Activated naive CD8-positive, alpha-beta T cell treated with anti-CD3 and anti-CD28 coated beads for 36 hours (primary cell): ENCODE results near the gene SH3PXD2B. TPM values are rescaled to one million over a fixed set of nuclear protein-coding genes. Genes with fewer than 3 reads are reported as not detected.
A peak's percentile ranks its signal among the peaks of the same experiment; 100 is the strongest.

Source experiments
- DNase-seq: peaks from one replicate; pipeline ENCODE4 v3.0.0; 2021
- H3K27ac Mint-ChIP-seq: one replicate; pipeline ENCODE4 v1.8.0; 2022; ENCODE audit warnings: mild to moderate bottlenecking, moderate library complexity, mixed read lengths
- H3K27me3 Mint-ChIP-seq: one replicate; pipeline ENCODE4 v1.8.0; 2022; ENCODE audit warnings: mild to moderate bottlenecking, mixed read lengths
- H3K36me3 Mint-ChIP-seq: one replicate; pipeline ENCODE4 v1.8.0; 2021; ENCODE audit warnings: mild to moderate bottlenecking, mixed read lengths
- H3K4me1 Mint-ChIP-seq: one replicate; pipeline ENCODE4 v1.8.0; 2021; ENCODE audit warnings: mixed read lengths
- H3K4me3 Mint-ChIP-seq: one replicate; pipeline ENCODE4 v1.8.0; 2022; ENCODE audit warnings: mild to moderate bottlenecking, moderate library complexity, mixed read lengths
- H3K9me3 Mint-ChIP-seq: one replicate; pipeline ENCODE4 v1.8.0; 2022; ENCODE audit warnings: mixed read lengths
- total RNA-seq, 2 experiments: library from RNA; stranded (reverse); gene quantifications; one replicate each; pipeline ENCODE4 v1.2.3, GENCODE V29; 2021

The SH3PXD2B gene
- total RNA-seq, 2 experiments from 2014 or later: 0.80 to 0.84 TPM

DNA sequence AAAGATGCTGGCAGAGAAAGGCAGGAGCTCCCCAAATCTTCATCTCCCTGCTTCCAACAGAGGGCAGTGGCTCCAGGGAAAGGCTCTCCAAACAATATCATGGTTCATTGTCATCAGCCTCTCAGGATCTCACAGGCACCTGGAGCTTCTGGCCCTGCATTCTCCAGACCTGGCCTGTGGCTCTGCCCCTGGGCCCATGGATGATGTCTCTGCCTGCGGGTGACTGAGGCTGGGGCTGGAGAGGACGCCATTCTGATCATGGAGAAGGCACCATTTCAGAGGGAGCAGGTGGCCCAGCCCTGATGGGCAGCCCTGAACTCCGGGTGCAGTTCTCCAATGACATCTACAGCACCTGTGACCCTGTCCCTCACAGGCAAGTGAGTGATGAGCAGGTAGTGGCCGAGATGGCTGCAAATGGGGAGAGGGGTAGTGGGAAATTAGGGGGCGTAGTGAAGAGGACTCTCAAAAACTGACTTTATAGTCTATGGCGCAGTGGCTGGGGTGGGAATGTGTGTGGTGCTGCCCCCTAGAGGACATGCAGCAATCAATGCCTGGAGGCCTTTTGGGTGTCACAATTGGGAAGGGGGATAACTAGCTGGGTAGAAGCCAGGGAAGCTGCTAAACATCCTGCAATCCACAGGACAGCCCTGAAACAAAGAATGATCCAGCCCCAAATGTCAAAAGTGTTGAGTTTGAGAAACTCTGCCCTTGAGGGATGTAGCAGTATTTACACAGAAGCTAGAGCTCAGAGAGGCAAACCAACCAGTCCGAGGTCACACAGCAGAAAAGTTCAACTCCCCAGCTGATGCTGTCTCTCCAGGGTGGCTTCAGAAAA, 3.2 kb downstream of the SH3PXD2B start:
- Mint-ChIP-seq H3K4me3 (no peak overlapping the region), H3K27ac (no peak overlapping the region), H3K36me3 (no peaks in the 10 kb centered on the region), H3K9me3 (no peaks in the 10 kb centered on the region), H3K27me3 (peaks cover 38% of the 10 kb centered on the region), H3K4me1 (peaks cover 4% of the 10 kb centered on the region)
- DNase-seq: peak; percentile 43

DNA sequence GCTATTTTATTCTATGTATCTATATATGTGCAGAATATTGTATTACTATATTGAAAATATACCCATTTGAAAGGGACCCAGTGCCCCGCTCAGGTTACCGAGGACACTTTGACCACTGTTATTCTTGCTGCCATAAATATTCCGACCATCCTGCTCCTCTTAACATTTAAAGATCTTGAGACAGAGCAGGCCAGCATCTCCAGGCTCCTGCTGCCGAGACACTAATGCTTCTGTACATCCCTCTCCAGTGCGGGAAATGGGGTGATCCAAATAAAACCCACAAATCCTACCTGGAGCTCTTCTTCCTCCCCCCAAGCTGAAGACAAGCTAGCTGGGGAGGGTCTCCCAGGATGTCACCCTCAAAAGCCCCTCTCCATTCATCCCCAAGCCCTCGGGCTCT, 3.9 kb downstream of the SH3PXD2B start:
- H3K4me1 Mint-ChIP-seq: peaks cover 4% of the 10 kb centered on the region
- H3K4me3 Mint-ChIP-seq: no peak overlapping the region
- no peak overlapping the region for H3K27ac Mint-ChIP-seq
- no peak for DNase-seq
- H3K27me3 Mint-ChIP-seq: peaks cover 38% of the 10 kb centered on the region
- no peaks in the 10 kb centered on the region for H3K36me3 Mint-ChIP-seq
- no peaks in the 10 kb centered on the region for H3K9me3 Mint-ChIP-seq

DNA sequence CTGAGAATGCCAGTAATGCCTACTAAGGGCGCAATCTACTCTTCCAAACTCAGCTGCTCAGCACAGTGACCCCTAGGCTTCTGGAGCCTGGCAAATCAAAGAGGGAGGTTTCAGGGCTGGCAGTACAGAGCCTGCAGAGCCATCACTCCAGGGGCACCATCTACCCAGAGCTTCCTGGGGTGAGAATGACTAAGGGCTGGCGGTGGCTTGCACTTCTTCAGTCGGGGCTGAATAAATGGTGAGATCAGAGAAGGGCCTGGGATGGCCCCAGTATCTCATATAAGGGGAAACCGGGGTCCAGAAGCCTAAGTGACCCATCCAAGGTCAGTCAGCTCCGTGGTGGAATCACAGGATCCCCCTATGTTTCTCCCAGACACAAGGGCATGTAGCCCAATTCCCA, 5.3 kb downstream of the SH3PXD2B start:
- peaks cover 7% of the 10 kb centered on the region for H3K4me1 Mint-ChIP-seq
- H3K27ac Mint-ChIP-seq: no peak overlapping the region
- no peak for DNase-seq
- no peaks in the 10 kb centered on the region for H3K36me3 Mint-ChIP-seq
- no peaks in the 10 kb centered on the region for H3K9me3 Mint-ChIP-seq
- peaks cover 43% of the 10 kb centered on the region for H3K27me3 Mint-ChIP-seq
- H3K4me3 Mint-ChIP-seq: no peak overlapping the region

DNA sequence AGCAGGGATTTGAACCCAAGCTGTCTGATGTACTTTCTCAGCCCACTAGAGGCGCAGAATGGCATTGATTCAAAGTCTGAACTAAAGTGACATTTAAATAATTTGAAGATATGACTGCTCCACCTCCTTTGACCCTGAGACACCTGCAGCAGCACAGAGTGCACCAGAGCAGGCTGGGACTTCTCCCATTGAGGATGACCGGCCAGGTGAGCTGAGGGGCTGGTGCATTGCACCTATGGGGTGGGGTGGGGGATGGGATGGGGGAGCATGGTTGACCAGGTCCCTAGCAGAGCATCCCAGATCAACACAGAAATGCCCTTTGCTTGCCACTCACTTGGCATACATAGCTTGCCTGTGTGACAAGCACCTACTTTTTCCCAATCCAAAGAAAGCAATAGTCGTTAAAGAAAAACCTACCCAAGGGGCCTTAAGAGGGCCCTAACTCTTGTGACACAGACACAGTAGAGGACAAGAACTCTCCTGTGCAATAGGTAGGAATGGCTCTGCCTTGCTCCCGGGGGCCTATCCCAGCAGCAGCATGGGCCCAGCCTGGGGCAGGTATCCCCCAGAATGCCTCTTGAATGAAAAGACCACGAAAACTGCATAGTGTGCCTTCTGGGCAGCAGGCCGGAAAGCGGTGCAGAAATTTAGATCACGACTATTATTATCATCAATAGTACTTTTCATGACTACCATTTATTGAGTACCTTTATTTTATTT, 6.5 kb downstream of the SH3PXD2B start:
- no peak overlapping the region for H3K4me3 Mint-ChIP-seq
- no peaks in the 10 kb centered on the region for H3K36me3 Mint-ChIP-seq
- peaks cover 11% of the 10 kb centered on the region for H3K4me1 Mint-ChIP-seq
- no peak overlapping the region for H3K27ac Mint-ChIP-seq
- H3K9me3 Mint-ChIP-seq: no peaks in the 10 kb centered on the region
- DNase-seq: no peak
- H3K27me3 Mint-ChIP-seq: peaks cover 37% of the 10 kb centered on the region

DNA sequence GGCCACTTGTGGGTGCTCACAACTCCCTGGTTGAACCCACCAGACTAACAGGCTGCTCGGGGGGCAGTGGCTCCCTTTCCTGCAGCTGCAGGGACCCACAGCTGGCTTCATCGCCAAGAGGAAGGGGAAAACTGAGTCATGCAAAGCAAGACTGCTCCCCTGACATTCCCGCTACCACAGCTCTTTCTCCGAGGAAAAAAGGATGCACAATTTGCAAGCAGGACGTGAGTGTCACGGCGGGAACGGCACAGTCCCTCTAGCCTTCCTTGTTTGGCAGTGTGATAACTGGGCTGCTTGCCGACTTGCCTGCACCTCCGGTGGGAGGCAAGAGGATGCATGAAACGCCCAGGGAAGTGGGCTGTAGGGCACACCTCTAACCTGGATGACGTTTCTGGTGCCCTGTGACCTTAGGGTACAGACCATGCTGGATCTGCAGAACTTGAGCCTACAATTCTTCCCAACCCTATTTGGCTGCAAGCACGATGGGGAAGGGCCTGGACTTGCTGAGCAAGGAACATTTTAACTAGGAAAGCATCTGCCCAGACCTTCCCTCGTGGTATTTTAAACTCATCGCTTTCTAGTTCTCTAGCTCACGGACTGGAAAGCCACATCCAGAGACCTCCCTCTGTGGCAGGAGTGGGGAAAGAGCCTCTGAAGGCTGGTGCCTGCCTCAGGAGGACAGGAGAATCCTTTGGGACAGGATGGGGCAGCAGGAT, 7.8 kb downstream of the SH3PXD2B start:
- H3K27me3 Mint-ChIP-seq: peaks cover 41% of the 10 kb centered on the region
- no peak overlapping the region for H3K27ac Mint-ChIP-seq
- no peak for DNase-seq

DNA sequence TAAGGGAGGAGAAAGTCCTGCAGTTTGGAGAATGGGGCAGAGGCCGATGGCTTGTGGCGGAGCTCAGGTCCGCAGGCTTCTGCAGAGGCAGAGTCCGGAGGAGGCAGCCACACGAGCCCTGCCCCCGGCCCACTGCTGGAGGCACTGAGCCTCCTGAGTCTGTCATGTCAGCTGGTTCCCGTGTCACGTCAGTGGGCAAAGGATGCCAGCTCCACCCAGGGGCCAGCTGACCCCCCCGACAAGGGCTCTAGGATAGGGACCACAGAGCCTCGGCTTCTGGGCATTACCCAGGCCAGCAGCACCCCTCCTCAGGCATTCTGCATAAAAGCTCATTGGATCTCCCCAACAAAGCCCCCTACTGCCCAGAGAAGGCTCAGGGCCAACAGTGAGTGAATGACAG, 8.5 kb downstream of the SH3PXD2B start:
- H3K4me1 Mint-ChIP-seq: peaks cover 11% of the 10 kb centered on the region
- H3K27ac Mint-ChIP-seq: no peak overlapping the region
- DNase-seq: no peak
- H3K4me3 Mint-ChIP-seq: no peak overlapping the region
- H3K36me3 Mint-ChIP-seq: no peaks in the 10 kb centered on the region
- no peaks in the 10 kb centered on the region for H3K9me3 Mint-ChIP-seq
- peaks cover 38% of the 10 kb centered on the region for H3K27me3 Mint-ChIP-seq

More for the DNA sequence above, 7.8 kb downstream of the SH3PXD2B start:
- Mint-ChIP-seq H3K4me1 (peaks cover 11% of the 10 kb centered on the region), H3K9me3 (no peaks in the 10 kb centered on the region), H3K4me3 (no peak overlapping the region), H3K36me3 (no peaks in the 10 kb centered on the region)

DNA sequence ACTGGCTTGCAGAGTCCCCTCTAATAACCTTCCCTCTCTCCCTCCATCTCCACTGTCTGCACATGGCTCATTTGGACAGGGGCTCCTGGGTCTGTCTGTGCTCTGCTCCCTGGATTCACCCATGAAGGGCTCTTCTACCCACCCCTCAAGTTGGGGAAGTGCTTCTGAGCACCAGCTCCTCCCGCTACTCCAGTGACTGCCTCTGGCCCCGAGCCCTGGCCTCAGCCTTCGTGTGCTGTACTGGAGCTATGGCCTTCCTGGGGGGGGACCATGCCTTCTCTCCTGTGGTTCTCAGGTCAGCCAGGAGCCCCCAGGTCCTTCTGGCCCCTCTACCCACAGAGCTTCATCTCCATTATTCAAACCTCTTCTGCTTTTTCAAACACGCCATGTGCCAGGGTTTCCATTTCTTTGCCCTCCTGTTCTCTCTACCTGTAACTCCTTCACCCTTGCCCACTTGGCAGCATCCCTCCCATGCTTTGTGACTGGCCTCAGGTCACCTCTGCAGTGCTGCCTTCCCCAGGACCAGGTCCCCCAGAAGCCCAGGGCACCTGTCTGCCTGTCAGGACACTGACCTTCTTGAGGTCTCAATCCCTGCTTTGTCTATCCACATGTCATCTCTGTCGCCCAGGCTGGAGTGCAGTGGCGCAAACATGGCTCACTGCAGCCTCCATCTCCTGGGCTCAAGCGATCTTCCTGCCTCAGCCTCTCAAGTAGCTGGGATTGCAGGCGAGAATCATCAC, 9.5 kb downstream of the SH3PXD2B start:
- peaks cover 38% of the 10 kb centered on the region for H3K27me3 Mint-ChIP-seq
- no peak overlapping the region for H3K4me3 Mint-ChIP-seq
- DNase-seq: no peak
- H3K4me1 Mint-ChIP-seq: peaks cover 11% of the 10 kb centered on the region
- H3K9me3 Mint-ChIP-seq: no peaks in the 10 kb centered on the region
- H3K36me3 Mint-ChIP-seq: no peaks in the 10 kb centered on the region
- no peak overlapping the region for H3K27ac Mint-ChIP-seq

DNA sequence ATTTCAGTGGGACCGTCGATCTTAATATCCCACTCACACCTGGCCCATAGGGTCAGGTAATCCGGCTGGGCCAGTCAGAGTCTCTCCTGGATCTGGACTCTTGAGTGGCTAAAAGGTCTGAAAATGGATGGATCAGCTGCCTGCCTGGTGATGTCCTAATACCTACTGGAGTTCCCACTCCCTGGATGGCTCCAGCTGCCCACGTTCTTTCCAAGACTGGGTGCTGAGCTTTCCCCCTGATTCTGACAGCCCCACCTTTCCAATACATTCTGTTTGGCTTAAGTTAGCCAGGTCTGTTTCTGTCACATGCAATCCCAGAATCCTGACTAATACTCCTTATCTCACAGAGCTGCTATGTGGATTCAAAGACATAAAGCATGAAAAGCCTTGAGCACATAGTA, 10.2 kb downstream of the SH3PXD2B start:
- H3K4me1 Mint-ChIP-seq: peaks cover 11% of the 10 kb centered on the region
- no peak overlapping the region for H3K4me3 Mint-ChIP-seq
- H3K9me3 Mint-ChIP-seq: no peaks in the 10 kb centered on the region
- no peaks in the 10 kb centered on the region for H3K36me3 Mint-ChIP-seq
- H3K27me3 Mint-ChIP-seq: peaks cover 34% of the 10 kb centered on the region
- H3K27ac Mint-ChIP-seq: no peak overlapping the region
- no peak for DNase-seq

DNA sequence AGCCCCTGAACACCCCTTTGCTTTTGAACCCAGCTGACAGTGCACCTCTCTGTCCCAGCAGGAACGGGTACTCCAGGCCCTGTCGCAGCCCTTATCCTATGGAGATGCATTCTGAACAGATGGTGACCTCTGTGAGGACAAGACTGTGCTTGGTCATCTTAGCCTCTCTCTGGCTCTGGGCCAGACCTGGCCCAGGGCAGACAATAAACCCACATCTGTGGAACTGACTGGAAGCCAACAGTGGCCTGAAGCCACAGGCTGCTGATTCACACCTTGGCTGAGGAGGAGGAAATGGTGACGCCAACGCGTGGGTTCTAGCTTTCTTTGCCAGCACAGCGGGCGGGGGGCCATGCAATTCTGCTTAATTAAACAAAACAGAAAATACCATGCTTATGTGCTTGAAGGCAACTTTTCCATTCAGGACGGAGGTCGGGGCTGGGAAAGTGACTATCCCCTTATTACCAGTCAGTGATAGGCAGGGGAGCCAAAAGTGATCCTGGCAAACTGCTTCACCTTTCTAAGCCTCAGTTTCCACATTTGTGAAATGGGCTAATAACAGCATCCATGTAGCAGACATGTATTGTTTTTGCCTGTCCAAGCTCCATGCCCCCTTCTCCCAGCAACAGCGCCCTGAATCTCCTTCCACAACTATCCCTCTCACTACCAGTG, 10.8 kb downstream of the SH3PXD2B start:
- no peaks in the 10 kb centered on the region for H3K9me3 Mint-ChIP-seq
- H3K4me1 Mint-ChIP-seq: peaks cover 11% of the 10 kb centered on the region
- DNase-seq: peak; percentile 69
- no peak overlapping the region for H3K4me3 Mint-ChIP-seq
- H3K36me3 Mint-ChIP-seq: no peaks in the 10 kb centered on the region
- H3K27me3 Mint-ChIP-seq: peaks cover 34% of the 10 kb centered on the region
- H3K27ac Mint-ChIP-seq: peak overlapping the region; percentile 61

DNA sequence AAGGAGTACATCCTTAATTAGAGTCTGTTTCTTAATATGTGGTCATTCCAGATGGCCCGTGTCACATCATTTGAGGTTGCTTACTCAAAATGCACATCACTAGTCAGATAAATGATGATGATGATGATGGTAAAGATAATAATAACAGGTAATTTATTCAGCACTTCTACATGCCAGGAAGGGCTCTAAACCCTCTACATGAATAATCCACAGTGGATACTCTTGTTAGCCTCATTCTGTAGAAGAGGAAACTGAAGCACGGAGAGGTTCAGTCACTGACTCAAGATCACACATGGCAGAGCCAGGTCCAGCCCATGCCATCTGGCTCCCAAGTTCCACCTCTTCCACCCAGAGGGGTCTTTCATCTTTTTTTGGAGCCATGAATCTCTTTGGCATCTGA, 11.7 kb downstream of the SH3PXD2B start:
- no peaks in the 10 kb centered on the region for H3K36me3 Mint-ChIP-seq
- no peak overlapping the region for H3K27ac Mint-ChIP-seq
- no peak overlapping the region for H3K4me3 Mint-ChIP-seq
- peaks cover 11% of the 10 kb centered on the region for H3K4me1 Mint-ChIP-seq
- H3K9me3 Mint-ChIP-seq: no peaks in the 10 kb centered on the region
- peaks cover 34% of the 10 kb centered on the region for H3K27me3 Mint-ChIP-seq
- no peak for DNase-seq

DNA sequence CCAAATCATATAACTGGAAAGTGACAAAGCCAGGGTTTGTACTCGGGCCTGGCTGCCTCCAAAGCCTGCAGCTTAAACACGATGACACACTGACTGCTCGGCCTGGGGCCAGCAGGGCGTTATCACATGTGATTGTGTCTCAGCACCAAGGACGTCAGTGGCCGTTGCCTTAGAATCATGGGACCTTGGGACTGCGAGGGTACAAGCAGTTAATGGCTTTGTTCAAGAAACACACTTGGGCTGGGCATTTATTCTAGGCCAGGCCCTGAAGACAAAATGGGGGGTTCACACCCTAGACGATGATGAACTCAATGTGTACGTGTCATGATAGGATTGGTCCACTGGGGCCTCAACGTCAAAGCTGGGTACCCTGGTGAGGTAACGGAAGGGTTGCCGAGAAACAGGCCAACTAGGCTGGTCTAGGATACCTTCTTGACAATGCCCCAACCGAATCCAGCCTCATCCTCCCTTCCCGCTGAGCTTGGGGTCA, 13.0 kb downstream of the SH3PXD2B start:
- Mint-ChIP-seq H3K27me3 (peaks cover 28% of the 10 kb centered on the region), H3K27ac (no peak overlapping the region), H3K4me1 (peaks cover 11% of the 10 kb centered on the region), H3K4me3 (no peak overlapping the region), H3K36me3 (no peaks in the 10 kb centered on the region), H3K9me3 (no peaks in the 10 kb centered on the region)
- no peak for DNase-seq

DNA sequence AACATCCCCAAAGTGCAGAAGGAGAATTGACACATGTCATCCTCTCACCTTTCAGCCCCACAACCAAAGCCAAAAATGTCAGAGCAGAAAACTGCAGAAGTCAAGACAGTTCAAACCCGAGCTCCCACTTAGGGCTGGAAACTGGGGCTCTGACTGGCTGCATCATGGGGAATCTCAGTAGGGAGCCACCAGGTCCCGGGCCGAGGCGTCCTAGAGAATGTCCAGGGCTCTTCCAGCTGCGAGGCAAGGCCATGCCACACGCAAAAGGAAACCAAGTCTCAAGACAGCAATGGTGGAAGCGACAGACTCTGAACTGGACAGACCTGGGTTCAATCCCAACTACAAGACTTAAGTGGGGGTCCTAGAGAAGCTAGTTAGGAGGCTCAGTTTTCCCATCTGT, 13.8 kb downstream of the SH3PXD2B start:
- Mint-ChIP-seq H3K4me3 (no peak overlapping the region), H3K27me3 (peaks cover 26% of the 10 kb centered on the region), H3K36me3 (no peaks in the 10 kb centered on the region), H3K9me3 (no peaks in the 10 kb centered on the region), H3K27ac (no peak overlapping the region), H3K4me1 (peaks cover 11% of the 10 kb centered on the region)
- DNase-seq: no peak

DNA sequence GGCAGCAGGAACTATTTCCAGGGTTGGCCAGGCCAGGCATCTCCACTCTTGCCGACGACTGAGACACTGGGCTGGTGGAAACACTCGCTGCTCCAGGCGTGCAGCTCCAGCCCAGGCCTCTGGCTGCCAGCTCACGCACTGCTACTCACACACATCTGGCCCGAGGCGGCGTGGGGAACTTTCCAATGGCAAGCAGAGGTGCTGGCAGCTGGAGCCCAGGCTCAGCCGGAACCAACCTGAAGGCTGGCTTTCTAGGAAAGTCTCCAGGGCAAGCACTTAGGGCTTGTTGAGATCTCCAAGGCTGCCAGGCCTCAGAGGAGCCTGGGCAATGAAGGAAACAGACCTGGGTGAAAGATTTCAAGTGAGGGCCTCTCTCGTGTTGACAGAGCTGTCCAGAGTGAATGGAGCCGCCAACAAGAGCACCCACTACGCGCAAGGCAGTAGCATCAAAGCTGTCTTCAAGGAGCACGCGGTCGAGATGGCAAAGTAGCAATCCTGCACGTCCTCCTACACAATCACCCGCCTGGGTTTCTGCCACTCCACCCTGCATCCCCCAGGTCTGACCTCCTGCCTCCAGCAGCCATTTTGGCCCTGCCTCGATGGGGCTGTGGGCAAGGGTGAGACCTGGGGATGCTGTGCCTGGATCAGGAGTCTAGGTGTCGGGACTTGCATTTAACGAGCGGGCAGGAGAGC, 14.4 kb downstream of the SH3PXD2B start:
- Mint-ChIP-seq H3K36me3 (no peaks in the 10 kb centered on the region), H3K27me3 (peaks cover 21% of the 10 kb centered on the region), H3K4me3 (no peak overlapping the region), H3K27ac (no peak overlapping the region), H3K9me3 (no peaks in the 10 kb centered on the region), H3K4me1 (peaks cover 10% of the 10 kb centered on the region)
- no peak for DNase-seq

DNA sequence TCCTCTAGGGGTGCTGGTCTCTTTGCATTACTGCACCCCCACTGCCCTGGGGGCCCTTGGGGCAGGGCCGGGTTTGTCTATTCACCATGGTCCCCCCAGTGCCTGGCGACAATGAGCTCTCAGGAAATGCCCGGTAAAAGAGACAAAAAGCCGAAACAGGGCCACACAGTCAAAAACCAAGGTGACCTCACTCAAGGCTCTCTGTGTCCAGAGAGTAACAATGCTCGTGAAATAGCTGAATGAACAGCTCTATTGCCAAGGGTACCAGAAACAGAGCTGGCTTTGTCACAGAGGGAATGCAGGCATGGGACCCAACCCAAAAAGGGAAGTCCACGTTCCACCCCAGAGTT, 16.0 kb downstream of the SH3PXD2B start:
- Mint-ChIP-seq H3K36me3 (no peaks in the 10 kb centered on the region), H3K4me3 (no peak overlapping the region), H3K27me3 (peaks cover 13% of the 10 kb centered on the region), H3K4me1 (peaks cover 2% of the 10 kb centered on the region), H3K27ac (no peak overlapping the region), H3K9me3 (no peaks in the 10 kb centered on the region)
- DNase-seq: no peak
